GM13977 (cell line): ENCODE results near the gene ATF2.

Source experiments
- DNase-seq: peaks from one replicate; pipeline ENCODE4 v3.0.0; 2012; ENCODE audit warnings: low spot score
- CTCF ChIP-seq: IDR thresholded peaks from 2 replicates; pipeline ENCODE4 v1.5.1; 2012; ENCODE audit warnings: mild to moderate bottlenecking, control low read depth; ENCODE audit not compliant: insufficient read depth; ENCODE audit errors: extremely low read depth, missing control alignments
- in situ Hi-C: fragments of 300-500 bp; cut with MboI; formaldehyde crosslinking; loops from one replicate; pipeline ENCODE4 v1.12.0; 2022; ENCODE audit warnings: low sequenced_read_pairs, low pct_unique_long_range_greater_than_20kb, mixed read lengths, inconsistent platforms; ENCODE audit not compliant: unreplicated experiment

The ATF2 gene

GRCh38 chr2:175039031-175039430 is 129.0 kb downstream of the ATF2 start:
- no peak for TF ChIP-seq CTCF

GRCh38 chr2:175037941-175038340 is 130.1 kb downstream of the ATF2 start:
- in situ Hi-C loops = no loop called here
- TF ChIP-seq CTCF = no peak
- no peak for DNase-seq

More at GRCh38 chr2:175039031-175039430, 129.0 kb downstream of the ATF2 start:
- no peak for DNase-seq
- in situ Hi-C loops = no loop called here

- TF ChIP-seq CTCF = peak; percentile 49
- in situ Hi-C loops = no loop called here
- peak; percentile 46 for DNase-seq
Measured at GRCh38 chr2:175036582-175037018, 131.4 kb downstream of the ATF2 start.

- DNase-seq = no peak
- TF ChIP-seq CTCF = no peak
- in situ Hi-C loops = no loop called here
Measured at GRCh38 chr2:175035806-175036205, 132.2 kb downstream of the ATF2 start.

GRCh38 chr2:175034716-175035115 is 133.3 kb downstream of the ATF2 start:
- in situ Hi-C loops = no loop called here
- no peak for DNase-seq
- no peak for TF ChIP-seq CTCF

- no peak for DNase-seq
- peak; percentile 54 for TF ChIP-seq CTCF
- in situ Hi-C loops = no loop called here
Measured at GRCh38 chr2:175030380-175031271, 137.4 kb downstream of the ATF2 start.
